GM18505 (cell line): ENCODE data around the gene FMN1.

Source experiments
- ATAC-seq: cut with Tn5 transposase; IDR thresholded peaks from one replicate; pipeline ENCODE4 v1.9.1; 2021; ENCODE audit not compliant: unreplicated experiment
- POLR2A ChIP-seq: IDR thresholded peaks from 4 replicates; pipeline ENCODE4 v1.6.1; 2011; ENCODE audit warnings: borderline replicate concordance; ENCODE audit not compliant: insufficient read depth, insufficient read length; ENCODE audit errors: extremely low read depth

FMN1 gene

DNA sequence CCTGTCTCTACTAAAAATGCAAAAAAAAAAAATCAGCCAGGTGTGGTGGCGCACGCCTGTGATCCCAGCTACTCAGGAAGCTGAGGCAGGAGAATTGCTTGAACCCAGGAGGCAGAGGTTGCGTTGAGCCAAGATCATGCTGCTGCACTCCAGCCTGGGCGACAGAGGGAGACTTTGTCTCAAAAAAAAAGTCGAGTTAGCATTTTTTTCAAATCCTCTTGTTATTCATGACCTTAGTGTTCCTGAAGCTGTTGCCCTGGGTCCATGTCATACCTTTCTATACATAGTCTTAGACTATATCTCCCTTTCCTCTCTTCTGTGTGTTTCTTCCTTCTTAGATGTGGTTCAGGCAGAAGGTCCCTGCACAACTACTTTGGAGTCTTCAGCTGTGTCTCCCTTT lies 6.4 kb downstream of the FMN1 start:
- TF ChIP-seq POLR2A = no peak
- no peak for ATAC-seq

DNA sequence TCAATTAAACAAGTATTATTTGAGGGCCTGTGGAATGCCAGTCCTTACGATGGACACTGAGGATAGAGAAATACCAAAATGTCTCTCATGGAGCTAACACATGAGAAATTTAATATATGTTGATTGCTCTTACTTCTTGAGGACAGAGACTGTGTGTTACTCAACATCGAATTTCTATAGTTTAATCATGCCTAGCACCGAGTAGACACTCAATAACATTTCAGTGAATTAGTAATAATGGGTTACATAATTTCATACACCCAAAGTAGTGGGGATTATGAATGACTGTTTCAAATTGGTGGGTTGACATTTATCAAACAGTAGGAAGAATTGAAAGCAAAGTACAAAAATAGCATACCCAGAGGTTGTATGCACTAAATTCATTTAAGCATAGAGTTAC lies 11.2 kb downstream of the FMN1 start:
- TF ChIP-seq POLR2A = no peak
- no peak for ATAC-seq

DNA sequence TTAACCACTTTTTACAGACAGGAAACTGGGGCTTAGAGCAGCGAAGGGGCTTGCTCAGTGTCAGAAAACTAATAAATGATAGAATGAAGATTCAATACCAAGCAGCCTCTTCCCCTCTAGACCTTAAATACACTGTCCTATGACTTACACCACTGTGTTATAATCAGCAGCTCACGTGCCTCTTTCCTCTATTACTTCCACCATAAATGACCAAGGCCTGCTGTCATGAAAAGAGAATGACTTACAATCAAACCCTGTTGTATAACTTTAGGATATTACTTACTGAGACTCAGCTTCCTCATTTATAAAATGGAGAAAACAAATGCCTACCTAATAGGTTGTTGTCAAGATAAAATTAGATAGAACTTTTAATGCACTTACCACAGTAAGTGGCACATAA lies 11.6 kb downstream of the FMN1 start:
- no peak for ATAC-seq
- TF ChIP-seq POLR2A = no peak

DNA sequence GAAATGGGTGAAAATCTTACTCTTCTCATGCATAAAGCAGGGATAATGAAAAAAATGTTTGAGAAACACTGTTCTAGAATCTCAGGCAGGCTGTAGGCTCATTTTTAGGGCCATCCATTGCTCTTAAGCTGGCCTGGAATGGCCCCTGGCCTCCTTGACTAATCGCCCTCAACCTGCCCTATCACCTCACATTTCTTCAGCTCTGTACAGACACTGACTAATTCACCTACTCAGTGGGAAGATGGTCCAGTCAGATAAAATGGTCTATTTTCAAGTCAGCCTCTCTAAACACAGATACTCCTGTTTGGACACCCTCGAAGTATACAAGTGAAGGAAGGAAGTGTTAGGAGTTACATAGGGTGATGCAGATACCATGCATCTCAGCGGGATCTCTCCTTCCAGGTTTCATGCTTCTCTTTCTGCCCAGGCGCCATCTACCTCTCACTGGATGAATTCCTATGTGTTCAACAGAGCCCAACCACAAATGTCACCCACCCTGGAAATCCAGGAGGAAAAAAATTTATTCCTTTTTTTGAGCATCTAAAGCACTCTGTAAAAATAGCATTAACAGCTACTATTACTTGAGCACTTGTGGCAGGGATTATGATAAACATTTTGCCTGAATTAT lies 12.1 kb downstream of the FMN1 start:
- ATAC-seq = no peak
- TF ChIP-seq POLR2A = no peak

DNA sequence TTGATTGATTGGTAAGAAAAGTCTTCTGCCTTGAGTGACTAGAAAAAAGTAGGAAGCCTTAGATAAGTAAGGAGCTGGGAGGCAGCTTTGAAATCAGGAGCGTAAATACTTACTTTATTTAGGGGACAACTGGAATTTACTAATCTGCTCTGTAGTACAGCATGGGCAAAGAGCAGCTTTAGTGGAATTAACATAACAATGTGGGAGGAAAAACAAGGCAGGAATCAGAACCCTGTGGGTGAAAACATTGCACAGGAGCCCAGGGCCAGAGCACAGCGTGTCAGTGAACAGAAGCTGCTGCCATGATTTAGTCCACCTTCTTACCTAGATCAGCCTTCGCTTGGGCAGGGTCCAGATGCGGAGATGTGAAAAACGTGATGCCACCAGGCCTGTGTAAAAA lies 14.6 kb downstream of the FMN1 start:
- ATAC-seq = no peak
- no peak for TF ChIP-seq POLR2A

DNA sequence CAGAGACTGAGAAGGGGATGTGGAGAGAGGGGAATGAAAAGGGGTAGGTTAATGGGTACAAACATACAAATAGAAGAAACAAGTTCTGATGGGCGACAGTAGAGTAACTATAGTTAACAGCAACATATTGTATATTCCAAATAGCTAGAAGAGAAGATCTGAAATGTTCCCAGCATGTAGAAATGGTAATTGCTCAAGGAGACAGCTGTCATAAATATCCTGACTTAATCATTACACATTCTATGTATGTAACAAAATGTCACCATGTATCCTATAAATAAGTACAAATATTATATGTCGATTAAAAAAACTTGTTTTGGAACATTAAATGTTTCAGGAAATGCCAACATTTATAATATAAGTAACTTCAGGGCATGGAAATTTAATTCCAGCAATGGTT lies 23.3 kb downstream of the FMN1 start:
- TF ChIP-seq POLR2A = no peak
- ATAC-seq = no peak

DNA sequence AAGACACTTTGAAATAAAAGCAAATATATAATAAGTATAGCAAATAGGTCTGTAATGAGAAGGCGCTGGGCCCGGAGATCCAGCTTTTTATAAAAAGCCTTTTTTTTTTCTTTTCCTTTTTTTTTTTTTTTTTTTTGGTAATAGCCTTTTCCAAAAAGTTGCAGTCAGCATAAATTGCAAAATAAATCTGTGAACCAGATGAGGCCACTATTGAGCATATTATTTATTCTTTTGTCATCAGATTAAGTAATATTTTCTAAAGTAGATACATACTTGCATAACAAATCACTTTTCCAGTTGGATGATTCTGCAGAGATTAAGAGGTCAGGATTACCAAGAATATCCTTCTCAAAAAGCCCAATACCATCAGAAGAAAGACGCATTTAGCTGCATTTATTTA lies 24.9 kb downstream of the FMN1 start:
- no peak for ATAC-seq
- TF ChIP-seq POLR2A = no peak

DNA sequence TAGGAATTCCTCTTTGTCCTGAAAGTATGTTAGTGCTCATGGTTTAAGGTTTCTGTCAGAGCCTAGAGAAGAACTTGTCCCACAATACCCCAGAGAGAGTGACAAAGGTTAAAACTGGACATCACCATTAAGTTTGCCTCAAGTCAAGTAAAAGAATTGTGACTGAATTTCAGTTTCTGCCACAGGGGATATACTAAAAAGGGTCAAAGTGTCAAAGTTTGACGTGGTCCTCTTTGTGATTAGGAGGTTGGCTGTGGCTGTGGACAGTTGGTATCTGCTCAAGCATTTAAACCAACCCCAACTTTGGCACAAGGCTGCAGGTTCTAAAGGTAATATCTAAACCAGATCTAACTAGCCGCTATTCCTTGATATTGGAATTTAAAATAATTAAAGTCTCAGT lies 26.1 kb downstream of the FMN1 start:
- no peak for TF ChIP-seq POLR2A
- no peak for ATAC-seq

DNA sequence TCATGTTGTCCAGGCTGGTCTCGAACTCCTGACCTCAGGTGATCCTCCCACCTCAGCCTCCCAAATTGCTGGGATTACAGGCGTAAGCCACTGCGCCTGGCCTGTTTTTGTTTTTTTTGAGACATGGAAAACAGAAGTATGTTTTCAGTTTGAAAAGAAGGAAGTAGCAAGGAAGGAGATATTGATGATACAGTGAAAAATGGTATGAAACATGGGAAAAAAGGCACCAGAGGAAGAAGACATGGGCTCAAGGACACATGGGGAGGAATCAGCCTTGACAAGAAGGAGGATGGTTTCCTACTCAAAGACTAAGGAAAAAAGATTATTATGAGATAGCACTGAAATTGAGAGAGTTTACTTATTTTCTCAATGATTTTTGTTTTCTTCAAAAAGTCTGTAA lies 30.7 kb downstream of the FMN1 start:
- ATAC-seq = no peak
- TF ChIP-seq POLR2A = no peak

DNA sequence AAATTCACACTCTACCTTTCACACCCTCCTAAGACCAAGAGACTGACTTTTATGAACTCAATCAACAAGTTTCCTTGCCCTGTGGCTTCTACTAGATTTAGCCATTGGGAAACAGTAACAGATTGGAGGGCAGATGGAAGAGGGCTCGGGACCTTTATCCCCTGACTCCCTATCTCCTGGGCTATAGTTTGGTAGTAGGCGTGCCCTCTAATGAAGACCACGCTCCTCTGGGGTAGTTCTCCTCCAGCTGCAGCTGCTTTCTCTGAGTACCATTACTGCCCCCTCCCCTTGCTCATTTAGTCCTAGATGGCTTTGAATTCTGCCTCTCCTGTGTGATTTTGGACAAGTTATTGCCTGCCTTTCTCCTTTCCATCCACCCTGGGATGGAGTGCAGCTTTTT lies 33.3 kb downstream of the FMN1 start:
- TF ChIP-seq POLR2A = no peak
- no peak for ATAC-seq

DNA sequence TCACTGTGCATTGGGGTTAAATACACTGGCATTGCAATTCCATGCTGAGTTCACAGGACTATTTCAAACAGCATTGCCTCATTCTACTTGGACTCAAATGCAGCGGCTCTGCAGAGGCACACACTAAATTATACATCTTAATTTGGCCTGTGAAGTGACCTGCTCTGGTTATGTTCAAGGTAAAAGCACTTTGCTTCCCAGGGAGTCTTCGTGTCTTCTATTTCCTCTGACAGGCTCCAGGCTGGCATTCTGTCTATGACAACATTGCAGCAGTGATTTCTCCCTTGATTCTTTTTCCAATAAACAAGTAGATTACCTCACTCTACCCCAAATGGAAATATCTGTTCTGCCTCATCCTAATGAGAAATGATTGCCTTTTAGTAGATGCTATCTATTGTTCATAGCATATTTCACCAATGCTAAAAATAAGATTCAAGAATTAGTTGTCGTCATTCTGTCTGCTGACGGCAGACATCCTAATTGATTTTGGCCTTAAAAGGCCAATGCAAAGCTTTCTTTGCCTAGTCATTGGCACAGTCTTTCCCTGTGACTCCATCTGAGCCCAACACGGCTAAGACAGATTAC lies 33.8 kb downstream of the FMN1 start:
- no peak for TF ChIP-seq POLR2A
- ATAC-seq = no peak

DNA sequence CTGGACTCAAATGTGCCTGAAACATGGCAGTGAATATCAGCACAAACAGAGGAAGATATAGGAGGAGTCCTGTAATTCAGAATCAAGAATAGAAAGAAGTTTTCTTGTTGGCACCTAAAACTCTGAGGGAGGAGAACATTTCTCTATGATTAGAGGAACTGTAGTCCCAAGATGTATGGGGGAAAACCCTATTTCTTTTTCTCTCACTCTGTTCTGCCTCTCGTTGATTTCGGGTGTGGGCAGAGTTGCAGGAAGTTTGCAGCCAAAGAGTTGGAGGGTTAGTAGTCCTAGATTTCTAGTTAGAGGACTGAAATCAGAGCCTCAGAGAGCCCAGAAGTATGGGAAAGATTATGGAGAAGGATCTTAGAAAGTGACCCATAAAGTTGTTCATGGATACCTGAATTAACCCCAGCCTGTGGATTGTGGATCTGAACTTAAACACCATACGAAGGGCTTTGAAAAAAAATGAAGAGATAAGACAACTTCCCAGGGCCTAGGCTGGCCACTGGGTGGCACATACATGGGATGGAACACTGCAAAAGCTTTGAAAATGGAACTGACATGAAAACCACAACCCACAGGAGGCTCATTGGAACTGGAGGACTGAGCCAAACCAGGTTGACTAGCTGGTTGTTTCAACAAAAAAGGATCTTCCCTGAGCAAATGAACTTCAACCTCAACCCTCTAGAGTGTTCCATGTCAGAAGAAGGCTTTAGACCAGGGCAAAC lies 34.6 kb downstream of the FMN1 start:
- no peak for ATAC-seq

DNA sequence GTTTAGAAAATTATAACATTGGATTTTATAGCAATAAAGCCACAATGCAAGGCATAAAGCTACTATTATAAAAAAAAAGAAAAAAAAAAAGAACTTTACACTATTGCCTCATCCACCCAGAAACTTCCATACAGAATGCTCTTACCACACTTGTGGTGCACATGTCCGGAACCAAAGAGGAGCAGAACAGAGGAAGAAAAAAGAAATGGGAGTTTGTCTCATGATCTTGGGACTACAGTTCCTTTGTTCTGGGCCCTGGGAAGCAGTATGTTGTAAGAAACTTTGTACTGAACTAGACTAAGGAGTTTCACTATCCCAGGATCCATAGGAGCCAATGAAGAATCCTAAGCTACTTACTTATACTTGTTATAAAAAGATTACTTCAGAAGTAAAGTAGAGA lies 36.1 kb downstream of the FMN1 start:
- TF ChIP-seq POLR2A = no peak
- ATAC-seq = no peak

More for the DNA sequence above, 34.6 kb downstream of the FMN1 start:
- no peak for TF ChIP-seq POLR2A

DNA sequence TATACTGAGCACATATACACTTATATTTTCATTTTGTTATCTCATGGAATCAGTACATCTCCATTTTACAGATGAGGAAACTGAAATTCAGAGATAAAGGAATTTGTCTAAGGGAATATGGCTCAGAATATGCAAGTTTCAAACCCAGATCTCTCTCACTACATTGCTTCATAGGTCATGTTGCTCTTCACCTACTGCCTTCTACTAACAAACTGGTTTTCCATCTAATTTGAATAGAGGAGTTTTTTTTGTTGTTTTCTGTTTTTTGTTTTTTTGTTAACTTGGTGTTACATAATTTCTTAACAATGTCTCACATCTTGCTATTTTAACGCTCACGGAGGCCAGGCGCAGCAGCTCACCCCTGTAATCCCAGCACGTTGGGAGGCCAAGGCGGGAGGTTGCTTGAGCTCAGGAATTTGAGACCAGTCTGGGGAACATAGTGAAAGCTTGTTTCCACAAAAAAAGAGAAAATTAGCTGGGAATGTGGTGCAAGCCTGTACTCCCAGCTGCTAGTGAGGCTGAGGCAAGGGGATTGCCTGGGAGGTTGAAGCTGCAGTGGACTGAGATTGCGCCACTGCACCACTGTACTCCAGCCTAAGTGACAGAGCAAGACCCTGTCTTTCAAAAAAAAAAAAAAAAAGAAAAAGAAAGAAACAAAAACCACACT lies 37.0 kb downstream of the FMN1 start:
- TF ChIP-seq POLR2A = no peak

More for the DNA sequence above, 37.0 kb downstream of the FMN1 start:
- ATAC-seq = no peak
